Measurements from ENCODE around the gene TMCC2.
"Not testable (repeated sequence)": the region's sequence is repeated elsewhere in the genome, so short reads cannot be mapped to it uniquely, and the experiment has no call there.

Gene TMCC2

DNA sequence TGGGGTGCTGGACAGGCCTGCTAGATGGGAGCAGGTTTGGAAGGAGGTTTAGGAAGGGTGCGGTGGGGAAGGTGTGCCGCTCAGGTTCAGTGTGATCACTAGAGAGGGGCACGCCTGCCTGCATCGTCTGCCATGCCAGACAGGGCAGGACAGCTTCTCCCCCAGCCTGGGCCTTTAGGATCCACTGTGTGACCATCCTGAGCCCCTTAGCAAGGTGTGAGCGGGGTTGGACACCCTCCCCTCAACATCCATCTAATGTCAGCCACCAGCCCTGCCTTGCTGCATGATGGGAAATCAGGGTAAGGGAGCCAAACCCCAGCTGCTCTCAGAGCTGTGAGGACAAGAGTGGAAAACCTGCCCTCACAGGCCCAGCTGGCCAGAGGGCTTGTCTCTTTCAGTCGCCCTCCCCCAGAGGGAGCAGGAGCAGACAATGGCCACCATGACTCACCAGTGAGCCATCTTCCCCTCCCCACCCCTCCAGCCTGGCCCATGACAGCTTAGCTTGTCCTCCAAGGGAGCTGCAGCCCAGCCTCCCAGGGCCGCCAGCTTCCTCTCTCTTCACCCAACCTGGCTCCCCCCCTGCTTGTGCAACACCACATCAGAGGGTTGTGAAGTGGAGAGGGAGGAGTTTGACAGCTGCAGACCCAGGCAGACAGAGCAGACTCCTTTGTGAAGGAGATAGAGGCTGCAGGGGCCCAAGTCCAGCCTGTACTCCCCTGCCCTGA is 56.8 kb downstream of the TMCC2 start:
- peak; percentile 75 to 97 for DNase-seq

DNA sequence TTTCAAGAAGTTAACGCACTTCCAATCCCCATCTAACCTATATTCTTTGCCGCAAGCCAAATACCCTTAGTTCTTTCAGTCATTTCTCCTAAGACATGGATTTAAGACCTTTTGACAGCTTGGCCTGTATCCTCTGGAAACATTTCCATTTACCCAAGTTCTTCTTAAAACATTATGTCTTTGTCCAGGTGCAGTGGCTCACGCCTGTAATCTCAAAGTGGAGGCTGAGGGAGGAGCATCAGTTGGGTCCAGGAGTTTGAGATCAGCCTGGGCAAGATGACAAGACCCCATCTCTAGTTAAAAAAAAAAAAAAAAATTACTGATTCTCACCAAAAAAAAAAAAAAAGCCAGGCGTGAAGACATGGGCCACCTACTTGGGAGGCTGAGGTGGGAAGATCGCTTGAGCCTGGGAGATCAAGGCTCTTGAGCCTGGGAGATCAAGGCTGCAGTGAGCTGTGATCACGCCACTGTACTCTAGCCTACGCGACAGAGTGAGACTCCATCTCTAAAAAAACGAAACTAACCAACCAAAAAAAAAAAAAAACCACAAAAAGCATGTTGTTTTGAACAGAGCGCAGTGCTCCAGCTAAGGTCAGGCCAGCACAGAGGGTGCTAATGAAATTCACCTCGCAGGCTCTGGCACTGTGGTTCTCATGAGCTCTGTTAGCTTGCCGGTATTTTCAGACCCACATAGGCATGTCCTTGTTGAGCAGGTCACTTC is 57.8 kb downstream of the TMCC2 start:
- DNase-seq: peak in 1 of 2 donors; percentile 47

DNA sequence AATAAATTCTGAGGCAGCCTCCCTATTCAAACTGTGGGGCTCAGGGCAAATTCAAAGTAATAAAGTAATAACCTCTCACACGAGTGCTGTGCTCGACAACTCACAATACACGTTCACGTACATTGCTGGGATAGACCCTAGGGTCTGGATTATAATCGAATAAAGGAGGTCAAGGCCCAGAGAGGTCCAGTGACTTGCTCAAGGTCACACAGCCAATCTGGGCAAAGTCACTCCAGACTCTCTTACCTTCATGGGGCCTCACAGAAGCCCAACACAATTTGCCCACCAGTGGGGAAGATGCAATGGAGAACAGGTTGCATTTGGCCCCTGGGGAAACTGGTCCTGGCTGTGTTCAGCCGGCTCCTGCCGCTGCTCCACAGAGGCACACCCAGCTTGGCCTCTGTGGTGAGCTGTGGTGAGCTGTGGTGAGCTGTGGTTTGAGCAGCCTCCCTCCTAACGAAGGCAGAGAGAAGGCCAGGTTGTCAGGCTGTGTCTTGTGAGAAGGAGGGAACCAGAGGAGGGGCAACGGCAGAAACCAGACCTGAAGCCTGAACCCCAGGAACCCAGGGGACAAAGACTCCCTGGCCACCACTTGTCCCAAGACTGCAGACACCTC is 58.7 kb downstream of the TMCC2 start:
- DNase-seq: no peak

DNA sequence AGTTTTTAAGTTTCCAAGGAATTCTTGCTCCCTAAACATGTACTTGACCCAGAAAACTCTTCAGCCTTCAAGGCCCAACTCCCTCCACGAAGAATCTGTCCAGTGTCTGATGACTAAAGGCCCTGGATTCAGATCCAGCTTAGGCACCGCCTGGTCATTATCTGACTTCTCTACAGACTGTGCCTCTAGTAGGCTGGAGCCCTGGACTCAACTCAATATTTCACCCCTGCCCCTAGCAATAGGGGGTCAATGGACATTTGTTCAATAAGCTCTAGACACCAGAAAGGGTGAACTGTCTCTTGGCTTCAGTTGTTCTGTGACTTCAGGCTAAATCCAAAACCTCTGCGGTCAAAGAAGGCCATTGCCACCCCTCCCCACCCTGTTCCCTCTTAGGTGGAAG is 59.3 kb downstream of the TMCC2 start:
- DNase-seq: no peak

GRCh38 chr1:205287767-205288559 is 60.2 kb downstream of the TMCC2 start:
- DNase-seq: peak; percentile 25 to 99

- no peak for DNase-seq
These were observed 63.9 kb downstream of the TMCC2 start for GRCh38 chr1:205291596-205291995.

DNA sequence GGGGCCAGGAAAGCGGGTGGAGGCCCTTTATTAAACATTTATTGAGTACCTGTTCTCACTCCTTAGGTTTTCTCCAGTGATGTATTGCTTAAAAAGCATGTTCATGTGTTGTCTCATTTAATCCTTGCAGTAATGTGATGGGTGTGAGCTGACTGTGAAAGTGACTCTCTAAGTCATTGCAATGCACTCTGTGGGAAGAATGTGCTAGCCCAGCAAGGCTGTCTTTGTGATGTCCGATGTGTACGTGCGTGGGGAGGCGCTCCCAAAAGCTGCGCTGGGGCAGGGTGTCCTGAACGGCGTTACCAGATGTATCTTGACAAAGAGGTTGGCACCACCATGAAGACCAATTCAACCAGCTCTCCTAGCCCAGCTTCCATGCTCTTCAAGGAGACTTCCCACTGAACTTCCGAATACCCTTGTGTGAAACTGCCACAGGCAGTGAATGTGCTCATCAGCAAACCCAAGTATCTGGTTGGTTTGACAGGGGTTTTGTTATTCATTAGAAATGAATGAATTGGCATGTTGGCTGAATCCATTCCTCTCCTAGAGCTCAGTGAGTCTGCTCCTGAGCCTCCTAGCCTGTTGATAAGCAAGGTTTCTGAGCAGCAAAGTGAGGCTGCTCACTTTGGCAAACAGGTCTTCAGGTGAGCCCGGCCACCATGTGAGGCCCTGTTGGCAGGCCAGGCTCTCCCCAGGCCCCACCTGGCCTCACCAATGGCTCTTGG is 65.8 kb downstream of the TMCC2 start:
- DNase-seq: no peak

DNA sequence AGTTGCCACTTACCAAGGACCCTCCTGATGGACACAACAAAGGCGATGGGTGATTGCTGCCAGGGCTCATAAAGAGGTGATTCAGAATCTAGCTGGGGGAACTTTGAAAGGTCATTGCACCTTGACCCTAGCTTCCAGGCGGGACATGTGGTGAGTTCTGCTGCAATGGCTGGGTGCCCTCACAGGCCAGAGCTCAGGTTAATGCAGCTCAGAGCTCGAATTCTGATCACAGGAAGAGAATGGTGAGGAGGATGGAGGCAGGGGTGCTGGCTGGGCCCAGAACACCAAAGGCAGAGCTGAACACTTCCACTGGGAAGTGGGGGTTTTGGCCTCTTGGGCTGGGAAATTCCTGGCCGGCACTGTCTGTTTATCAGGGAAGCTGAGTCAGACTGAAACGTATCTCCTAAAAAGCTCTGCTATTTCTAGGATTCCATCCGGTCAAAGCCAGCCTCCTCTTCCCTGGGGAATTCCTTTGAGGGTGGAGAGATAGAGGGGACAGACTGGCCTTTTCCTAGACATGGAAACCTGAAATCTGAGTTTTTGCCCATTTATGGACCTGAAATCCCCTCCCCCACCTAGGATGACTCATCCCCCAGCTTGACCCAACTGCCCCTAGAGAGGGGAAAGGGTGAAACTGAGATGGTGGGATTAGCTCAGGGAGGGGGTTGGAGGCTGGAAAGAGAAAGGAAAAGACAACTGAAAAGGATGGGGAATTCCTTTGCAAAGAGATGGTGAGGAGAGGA is 66.6 kb downstream of the TMCC2 start:
- no peak for DNase-seq

DNA sequence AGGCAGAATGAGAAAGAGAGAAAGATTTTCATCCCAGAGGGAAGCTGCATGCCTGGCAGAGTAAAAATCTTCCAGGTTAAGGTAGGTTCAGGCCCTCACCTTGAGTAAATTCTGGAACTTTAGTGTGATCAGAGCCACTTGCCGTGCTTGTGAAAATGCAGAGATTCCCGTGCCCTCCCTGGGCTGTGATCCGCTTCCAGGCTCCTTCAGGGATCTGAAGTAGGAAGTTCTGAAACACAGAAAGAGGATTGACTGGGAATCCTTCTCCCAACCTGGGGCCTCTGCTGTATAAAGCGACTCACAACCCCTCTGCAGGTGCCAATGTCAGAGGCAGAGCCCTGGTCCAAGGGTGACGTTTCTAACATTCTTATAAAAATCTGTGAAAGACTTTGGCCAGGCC is 67.2 kb downstream of the TMCC2 start:
- DNase-seq: no peak

- no peak for DNase-seq
These were observed 68.4 kb downstream of the TMCC2 start for GRCh38 chr1:205296154-205296553.

DNA sequence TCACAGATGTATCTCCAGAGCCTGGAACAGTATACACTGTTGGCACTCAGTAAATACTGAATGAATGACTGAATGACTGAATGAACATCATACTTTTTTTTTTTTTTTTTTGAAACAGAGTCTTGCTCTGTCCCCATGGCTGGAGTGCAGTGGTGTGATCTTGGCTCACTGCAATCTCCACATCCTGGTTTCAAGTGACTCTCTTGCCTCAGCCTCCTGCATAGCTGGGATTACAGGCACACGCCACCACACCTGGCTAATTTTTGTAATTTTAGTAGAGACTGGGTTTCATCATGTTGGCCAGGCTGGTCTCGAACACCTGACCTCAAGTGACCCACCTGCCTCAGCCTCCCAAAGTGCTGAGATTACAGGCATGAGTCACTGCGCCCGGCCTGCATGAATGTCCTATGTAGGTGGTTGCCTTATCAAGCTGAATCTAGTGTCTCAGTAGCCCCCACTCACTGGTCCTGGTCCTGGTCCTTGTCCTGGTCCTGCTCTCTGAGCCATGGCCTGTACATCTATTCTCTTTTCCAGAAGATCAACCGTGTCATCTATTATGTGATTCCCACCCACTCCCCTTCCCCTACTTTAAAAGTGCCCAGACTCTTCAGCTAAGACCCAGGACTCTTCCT is 69.9 kb downstream of the TMCC2 start:
- not testable (repeated sequence) for DNase-seq

DNA sequence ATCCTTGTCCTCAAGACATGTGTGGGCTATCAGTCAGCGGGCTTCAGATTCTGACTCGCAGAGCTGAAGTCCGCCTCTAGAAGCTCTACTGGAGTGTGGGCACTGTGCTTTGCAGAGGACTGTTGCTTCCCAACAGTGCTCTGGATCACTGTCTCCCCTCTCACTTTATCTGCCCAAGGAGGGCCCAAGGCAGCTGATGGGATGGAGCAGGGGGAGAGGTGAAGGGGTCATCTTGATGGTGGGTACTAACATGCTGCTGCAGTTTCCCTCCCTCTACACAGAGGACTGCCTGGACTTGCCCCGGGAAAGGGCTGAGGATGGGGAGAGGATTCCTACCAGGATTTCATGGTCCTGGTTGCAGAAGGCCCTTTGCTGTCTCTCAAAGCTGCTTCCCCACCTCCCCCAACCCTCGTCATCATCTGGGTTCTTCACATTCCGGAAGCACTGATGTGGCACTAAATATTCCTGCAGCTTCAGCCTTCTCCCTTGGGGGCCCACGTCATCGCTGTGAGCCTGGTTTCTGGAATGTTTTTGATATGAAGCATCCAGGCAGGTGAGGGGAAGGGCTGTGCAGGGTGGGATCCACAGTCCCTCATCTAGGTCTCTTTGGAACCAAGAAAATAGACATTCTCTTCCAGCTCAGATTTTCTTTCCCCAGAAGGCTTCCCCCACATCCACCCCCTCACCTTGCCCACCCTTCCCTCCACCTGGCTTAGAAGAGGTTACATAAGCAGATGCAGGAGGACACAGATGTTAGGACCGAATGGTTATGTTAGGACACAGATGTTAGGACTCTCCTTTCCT is 70.6 kb downstream of the TMCC2 start:
- no peak for DNase-seq

DNA sequence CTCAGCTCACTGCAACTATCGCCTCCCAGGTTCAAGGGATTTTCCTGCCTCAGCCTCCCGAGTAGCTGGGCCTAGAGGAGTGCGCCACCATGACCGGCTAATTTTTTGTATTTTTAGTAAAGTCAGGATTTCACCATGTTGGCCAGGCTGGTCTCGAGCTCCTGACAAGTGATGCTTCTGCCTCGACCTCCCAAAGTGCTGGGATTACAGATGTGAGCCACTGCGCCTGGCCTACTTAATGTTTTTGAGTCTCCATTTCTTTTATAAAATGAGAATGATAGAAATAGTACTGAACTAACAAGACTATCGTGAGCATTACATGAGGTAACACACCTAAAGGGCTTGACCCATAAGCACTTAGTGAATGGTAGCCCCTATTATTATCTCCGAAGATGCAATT is 72.4 kb downstream of the TMCC2 start:
- no peak for DNase-seq

- DNase-seq: no peak
These were observed 73.6 kb downstream of the TMCC2 start for GRCh38 chr1:205301205-205301821.

GRCh38 chr1:205301842-205302588 is 74.3 kb downstream of the TMCC2 start:
- no peak for DNase-seq

- DNase-seq: no peak
These were observed 75.6 kb downstream of the TMCC2 start for GRCh38 chr1:205303247-205303888.

GRCh38 chr1:205304046-205304694 is 76.4 kb downstream of the TMCC2 start:
- no peak for DNase-seq

- DNase-seq: no peak
These were observed 76.9 kb downstream of the TMCC2 start for GRCh38 chr1:205304695-205305070.

All from bone marrow (tissue), 2 donors.